Parietal lobe (tissue), 2 donors: ENCODE data around the gene DNAJB1. TPM values are rescaled to one million over a fixed set of nuclear protein-coding genes. Genes with fewer than 3 reads are reported as not detected.

Experiments
- small RNA-seq: library from RNA; depleted of rRNA; stranded (forward); fragments of <200 nt; gene quantifications from one replicate; pipeline ENCODE3, GENCODE V24; 2014; ENCODE audit warnings: low replicate concordance
- total RNA-seq: library from RNA; depleted of rRNA; stranded (reverse); fragments of >200 nt; gene quantifications from one replicate; pipeline ENCODE4 v1.2.3, GENCODE V29; 2014

Gene DNAJB1
- 28.8 TPM for total RNA-seq

GRCh38 chr19:14517840-14518505 is at the start of gene DNAJB1:
DNAJB1 (minus strand) TSS chr19:14518397; CDS start chr19:14518349, 48 bp downstream.

GRCh38 chr19:14529254-14530004 is 11.2 kb upstream of the DNAJB1 start, which contains the start of gene TECR:
TECR (plus strand) TSS chr19:14529594; CDS start chr19:14529697, 103 bp downstream.

GRCh38 chr19:14496029-14496833 is 22.0 kb downstream of the DNAJB1 start, which contains the start of gene GIPC1:
GIPC1 (minus strand) TSS chr19:14496127; CDS start chr19:14482976, 13,151 bp downstream.

GRCh38 chr19:14475251-14476073 is 42.7 kb downstream of the DNAJB1 start, which contains the start of gene PTGER1:
PTGER1 (minus strand) TSS chr19:14475354; CDS start chr19:14474320, 1,034 bp downstream.

Small RNA genes within 50 kb of the gene (small RNA-seq; reads per million reads assigned to genes)
- gene SNRPGP15: not detected

Other genes with a start within 250 kb of the DNAJB1 start
- gene ADGRE5, start 137.0 kb downstream of the DNAJB1 start, total RNA-seq: 2.5 TPM
- gene DDX39A, start 99.1 kb downstream of the DNAJB1 start, total RNA-seq: 37.9 TPM
- 82.3 TPM for gene PKN1, start 85.1 kb downstream of the DNAJB1 start, total RNA-seq
- not detected for gene PTGER1, start 43.0 kb downstream of the DNAJB1 start, total RNA-seq
- 26.3 TPM for gene GIPC1, start 22.3 kb downstream of the DNAJB1 start, total RNA-seq
- gene TECR, start 11.2 kb upstream of the DNAJB1 start, total RNA-seq: 14.7 TPM
- gene NDUFB7, start 53.7 kb upstream of the DNAJB1 start, total RNA-seq: 130 TPM
- gene CLEC17A, start 64.7 kb upstream of the DNAJB1 start, total RNA-seq: not detected
- gene ADGRE3, start 156.4 kb upstream of the DNAJB1 start, total RNA-seq: not detected
- gene ZNF333, start 171.7 kb upstream of the DNAJB1 start, total RNA-seq: 68.5 TPM